Measurements from ENCODE around the gene MYH10. TPM values are rescaled to one million over a fixed set of nuclear protein-coding genes. Genes with fewer than 3 reads are reported as not detected.
"Not testable (repeated sequence)": the region's sequence is repeated elsewhere in the genome, so short reads cannot be mapped to it uniquely, and the experiment has no call there.

The MYH10 gene
- 10 to 100 TPM in 2 of 3 donors, 1 to 10 TPM in 1; 7.0 to 19.8 (median 18.9) TPM for polyA plus RNA-seq

GRCh38 chr17:8630227-8630801 is at the start of gene MYH10:
Gene MYH10, minus strand, starts transcription at chr17:8630725. Its CDS starts 7,479 bp downstream, at chr17:8623246.
- H3K27ac ChIP-seq (ENCODE audit: low read depth, low read length), result no peak within 1 kb of the TSS
- 0 to 1% (median 1%) methylated on average over 33 of the region's 33 CpGs for WGBS, 3 donors

- H3K27ac ChIP-seq (ENCODE audit: low read depth, low read length), result no peak overlapping the region
- WGBS, 3 donors, result 68 to 87% (median 79%) methylated on average over 3 of the region's 3 CpGs
Observed at GRCh38 chr17:8679126-8679525, 48.6 kb upstream of the MYH10 start.

- no peak overlapping the region for H3K27ac ChIP-seq (ENCODE audit: low read depth, low read length)
- 66 to 76% (median 70%) methylated on average over 8 of the region's 8 CpGs for WGBS, 3 donors
Observed at GRCh38 chr17:8675306-8675705, 44.8 kb upstream of the MYH10 start.

GRCh38 chr17:8674344-8675305 is 44.1 kb upstream of the MYH10 start:
- no peak overlapping the region for H3K27ac ChIP-seq (ENCODE audit: low read depth, low read length)
- 48 to 65% (median 63%) methylated on average over 19 of the region's 19 CpGs for WGBS, 3 donors

- 29 to 38% (median 31%) methylated on average over 1 of the region's 1 CpG for WGBS, 3 donors
- no peak overlapping the region for H3K27ac ChIP-seq (ENCODE audit: low read depth, low read length)
Observed at GRCh38 chr17:8673612-8674011, 43.1 kb upstream of the MYH10 start.

- no peak overlapping the region for H3K27ac ChIP-seq (ENCODE audit: low read depth, low read length)
- WGBS, 3 donors, result 90 to 94% (median 93%) methylated on average over 9 of the region's 9 CpGs
Observed at GRCh38 chr17:8672326-8672725, 41.8 kb upstream of the MYH10 start.

- WGBS, 3 donors, result 47 to 66% (median 64%) methylated on average over 4 of the region's 4 CpGs
Observed at GRCh38 chr17:8670421-8670820, 39.9 kb upstream of the MYH10 start.

GRCh38 chr17:8668176-8668740 is 37.7 kb upstream of the MYH10 start:
- 90 to 96% (median 94%) methylated on average over 4 of the region's 4 CpGs for WGBS, 3 donors
- no peak overlapping the region for H3K27ac ChIP-seq (ENCODE audit: low read depth, low read length)

More at GRCh38 chr17:8670421-8670820, 39.9 kb upstream of the MYH10 start:
- no peak overlapping the region for H3K27ac ChIP-seq (ENCODE audit: low read depth, low read length)

GRCh38 chr17:8667421-8667820 is 36.9 kb upstream of the MYH10 start:
- H3K27ac ChIP-seq (ENCODE audit: low read depth, low read length), result no peak overlapping the region
- 75 to 90% (median 89%) methylated on average over 7 of the region's 7 CpGs for WGBS, 3 donors

- no peak overlapping the region for H3K27ac ChIP-seq (ENCODE audit: low read depth, low read length)
- WGBS, 3 donors, result 84 to 93% (median 92%) methylated on average over 2 of the region's 2 CpGs
Observed at GRCh38 chr17:8665684-8666083, 35.2 kb upstream of the MYH10 start.

GRCh38 chr17:8664456-8665126 is 34.1 kb upstream of the MYH10 start:
- H3K27ac ChIP-seq (ENCODE audit: low read depth, low read length), result no peak overlapping the region
- 82 to 97% (median 94%) methylated on average over 12 of the region's 12 CpGs for WGBS, 3 donors

GRCh38 chr17:8662973-8663372 is 32.4 kb upstream of the MYH10 start:
- WGBS, 3 donors, result 85 to 93% (median 91%) methylated on average over 5 of the region's 5 CpGs
- H3K27ac ChIP-seq (ENCODE audit: low read depth, low read length), result no peak overlapping the region

GRCh38 chr17:8662076-8662831 is 31.7 kb upstream of the MYH10 start:
- H3K27ac ChIP-seq (ENCODE audit: low read depth, low read length), result no peak overlapping the region
- WGBS, 3 donors, result 80 to 88% (median 87%) methylated on average over 4 of the region's 4 CpGs

GRCh38 chr17:8660709-8661108 is 30.2 kb upstream of the MYH10 start:
- not testable (repeated sequence) for H3K27ac ChIP-seq (ENCODE audit: low read depth, low read length)

- WGBS, 3 donors, result 73 to 83% (median 80%) methylated on average over 3 of the region's 3 CpGs
- no peak overlapping the region for H3K27ac ChIP-seq (ENCODE audit: low read depth, low read length)
Observed at GRCh38 chr17:8659758-8660410, 29.4 kb upstream of the MYH10 start.

GRCh38 chr17:8658810-8659209 is 28.3 kb upstream of the MYH10 start:
- no peak overlapping the region for H3K27ac ChIP-seq (ENCODE audit: low read depth, low read length)
- 92 to 99% (median 95%) methylated on average over 6 of the region's 6 CpGs for WGBS, 3 donors

- WGBS, 3 donors, result 92 to 97% (median 94%) methylated on average over 4 of the region's 4 CpGs
- H3K27ac ChIP-seq (ENCODE audit: low read depth, low read length), result no peak overlapping the region
Observed at GRCh38 chr17:8656693-8657092, 26.2 kb upstream of the MYH10 start.

- H3K27ac ChIP-seq (ENCODE audit: low read depth, low read length), result no peak overlapping the region
- WGBS, 3 donors, result 81 to 84% (median 82%) methylated on average over 4 of the region's 4 CpGs
Observed at GRCh38 chr17:8654822-8655221, 24.3 kb upstream of the MYH10 start.
